ENCODE results near the gene PAPPA2. TPM values are rescaled to one million over a fixed set of nuclear protein-coding genes. Genes with fewer than 3 reads are reported as not detected.

PAPPA2 gene
- total RNA-seq, 3 donors from 2014 or later: 1.2 to 3.9 (median 2.6) TPM

DNA sequence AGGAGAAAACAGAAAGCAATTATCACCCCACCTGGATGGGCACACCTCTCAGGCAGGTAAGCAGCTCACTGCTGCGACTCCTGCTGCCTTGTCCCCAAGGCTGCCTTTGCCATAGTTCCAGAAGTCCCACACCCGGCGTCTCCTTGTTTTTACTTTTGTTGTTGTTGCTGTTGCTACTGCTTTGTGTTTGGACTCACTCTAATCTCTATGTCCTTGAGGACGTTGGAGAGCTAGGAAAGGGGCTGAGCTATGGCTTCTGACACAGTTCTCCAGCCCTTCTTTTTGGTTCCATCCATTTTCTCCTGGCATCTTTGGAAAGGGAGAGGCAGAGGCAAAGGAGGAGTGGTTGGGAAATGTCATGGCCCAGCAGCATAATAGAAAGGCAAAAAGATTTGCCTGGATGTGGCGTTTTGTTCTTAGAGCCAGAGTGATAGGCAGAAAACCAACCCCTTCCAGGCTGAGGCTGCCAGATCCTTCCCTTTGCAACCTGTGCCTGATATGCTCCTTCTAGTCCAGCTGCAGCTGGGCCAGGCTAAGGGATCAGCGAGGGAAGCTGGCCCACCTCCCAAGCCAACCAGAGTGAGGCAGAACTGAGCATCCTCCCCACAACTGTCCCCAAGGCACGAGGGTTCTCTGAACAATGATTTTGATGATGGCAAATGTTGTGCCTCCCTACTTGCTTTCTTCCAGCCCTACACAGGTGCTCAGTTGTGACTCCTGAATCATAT, 430.8 kb downstream of the PAPPA2 start:
- no peaks in the 10 kb centered on the region for H3K36me3 ChIP-seq
- H3K4me3 ChIP-seq: no peak overlapping the region
- DNase-seq (ENCODE audit: low spot score in 2 of 2): no peak
- TF ChIP-seq POLR2A (IDR thresholded peaks at IDR 0.05): no peak
- TF ChIP-seq, protein P1, sequence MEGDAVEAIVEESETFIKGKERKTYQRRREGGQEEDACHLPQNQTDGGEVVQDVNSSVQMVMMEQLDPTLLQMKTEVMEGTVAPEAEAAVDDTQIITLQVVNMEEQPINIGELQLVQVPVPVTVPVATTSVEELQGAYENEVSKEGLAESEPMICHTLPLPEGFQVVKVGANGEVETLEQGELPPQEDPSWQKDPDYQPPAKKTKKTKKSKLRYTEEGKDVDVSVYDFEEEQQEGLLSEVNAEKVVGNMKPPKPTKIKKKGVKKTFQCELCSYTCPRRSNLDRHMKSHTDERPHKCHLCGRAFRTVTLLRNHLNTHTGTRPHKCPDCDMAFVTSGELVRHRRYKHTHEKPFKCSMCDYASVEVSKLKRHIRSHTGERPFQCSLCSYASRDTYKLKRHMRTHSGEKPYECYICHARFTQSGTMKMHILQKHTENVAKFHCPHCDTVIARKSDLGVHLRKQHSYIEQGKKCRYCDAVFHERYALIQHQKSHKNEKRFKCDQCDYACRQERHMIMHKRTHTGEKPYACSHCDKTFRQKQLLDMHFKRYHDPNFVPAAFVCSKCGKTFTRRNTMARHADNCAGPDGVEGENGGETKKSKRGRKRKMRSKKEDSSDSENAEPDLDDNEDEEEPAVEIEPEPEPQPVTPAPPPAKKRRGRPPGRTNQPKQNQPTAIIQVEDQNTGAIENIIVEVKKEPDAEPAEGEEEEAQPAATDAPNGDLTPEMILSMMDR (IDR thresholded peaks at IDR 0.05): no peak
- TF ChIP-seq POLR2AphosphoS5 (IDR thresholded peaks at IDR 0.05): no peak
- intact Hi-C loops (cut with DNase I; ENCODE audit: low total_unique reads): no loop called here
- H3K9me3 ChIP-seq: no peaks in the 10 kb centered on the region
- no peak overlapping the region for H3K27ac ChIP-seq
- H3K27me3 ChIP-seq: peaks cover 0 to 6% of the 10 kb centered on the region in 2 donors
- H3K4me1 ChIP-seq: no peaks in the 10 kb centered on the region

DNA sequence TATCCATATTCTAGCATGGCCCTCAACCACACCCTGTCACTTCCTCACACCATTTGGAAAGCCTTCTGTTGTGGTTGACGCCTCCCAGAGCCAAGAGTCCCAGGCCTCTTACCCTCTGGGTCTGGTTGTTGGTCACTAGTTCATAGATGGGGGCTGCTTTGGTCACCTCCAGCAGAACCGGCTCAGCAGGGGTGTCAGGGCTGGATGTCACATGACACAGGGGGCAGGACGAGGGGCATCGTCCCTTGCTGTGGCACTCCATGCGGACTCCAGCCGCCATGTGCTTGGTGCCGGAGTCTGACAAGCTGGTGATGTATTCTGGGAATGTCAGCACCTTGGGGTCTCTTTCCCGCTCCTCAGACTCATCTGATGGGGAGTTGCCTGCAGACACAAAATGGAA, 431.5 kb downstream of the PAPPA2 start:
- Histone ChIP-seq H3K36me3 (no peaks in the 10 kb centered on the region), H3K27ac (no peak overlapping the region), H3K4me1 (no peaks in the 10 kb centered on the region), H3K4me3 (no peak overlapping the region), H3K27me3 (peaks cover 0 to 6% of the 10 kb centered on the region in 2 donors), H3K9me3 (no peaks in the 10 kb centered on the region)
- DNase-seq (ENCODE audit: low spot score in 2 of 2): no peak
- TF ChIP-seq POLR2AphosphoS5 (IDR thresholded peaks at IDR 0.05): no peak
- TF ChIP-seq, protein P1 (IDR thresholded peaks at IDR 0.05): no peak
- TF ChIP-seq POLR2A (IDR thresholded peaks at IDR 0.05): no peak
- intact Hi-C loops (cut with DNase I; ENCODE audit: low total_unique reads): no loop called here

Data from breast epithelium (tissue), 4 donors.